Brain microvascular endothelial cell (primary cell): ENCODE data around the gene C9orf78.
A peak's percentile ranks its signal among the peaks of the same experiment; 100 is the strongest.

ENCODE experiments used
- DNase-seq: peaks from one replicate; pipeline ENCODE4 v3.0.0-alpha.2; 2020
- H3K27ac ChIP-seq: fragments of 250-450 bp; sonication (Bioruptor Pico); 2 replicates; pipeline ENCODE4 v1.5.1; 2020; ENCODE audit warnings: mild to moderate bottlenecking, moderate library complexity
- H3K27me3 ChIP-seq: fragments of 250-450 bp; sonication (Bioruptor Pico); replicated peaks from 2 replicates; pipeline ENCODE4 v1.5.1; 2020; ENCODE audit warnings: mild to moderate bottlenecking
- H3K36me3 ChIP-seq: fragments of 250-450 bp; sonication (Bioruptor Pico); replicated peaks from 2 replicates; pipeline ENCODE4 v1.5.1; 2020; ENCODE audit warnings: mild to moderate bottlenecking
- H3K4me3 ChIP-seq: 2 replicates; pipeline ENCODE4 v1.5.1; 2011; ENCODE audit warnings: low read depth, mild to moderate bottlenecking, control low read depth, low read length, moderate library complexity
- CTCF ChIP-seq: IDR thresholded peaks from 2 replicates; pipeline ENCODE4 v1.5.1; 2011; ENCODE audit warnings: low read depth, mild to moderate bottlenecking, moderate library complexity, low read length, control low read depth, inconsistent platforms; ENCODE audit errors: missing control alignments
- in situ Hi-C: cut with HindIII; loops from 2 replicates; pipeline ENCODE4 v1.10.0; 2017; ENCODE audit warnings: low sequenced_read_pairs, low pct_ligation_motif_present

Gene C9orf78

GRCh38 chr9:129781131-129781530, 53.9 kb downstream of the C9orf78 start:
- DNase-seq, result no peak
- no peak overlapping the region for H3K27ac ChIP-seq
- in situ Hi-C loops, result no loop called here
- no peak overlapping the region for H3K4me3 ChIP-seq
- H3K27me3 ChIP-seq, result no peaks in the 10 kb centered on the region
- TF ChIP-seq CTCF, result no peak
- H3K36me3 ChIP-seq, result no peaks in the 10 kb centered on the region

GRCh38 chr9:129779560-129780190, 55.4 kb downstream of the C9orf78 start:
- H3K4me3 ChIP-seq, result no peak overlapping the region
- H3K36me3 ChIP-seq, result no peaks in the 10 kb centered on the region
- H3K27ac ChIP-seq, result no peak overlapping the region
- no peaks in the 10 kb centered on the region for H3K27me3 ChIP-seq
- in situ Hi-C loops, result no loop called here
- TF ChIP-seq CTCF, result no peak
- DNase-seq, result no peak

DNA sequence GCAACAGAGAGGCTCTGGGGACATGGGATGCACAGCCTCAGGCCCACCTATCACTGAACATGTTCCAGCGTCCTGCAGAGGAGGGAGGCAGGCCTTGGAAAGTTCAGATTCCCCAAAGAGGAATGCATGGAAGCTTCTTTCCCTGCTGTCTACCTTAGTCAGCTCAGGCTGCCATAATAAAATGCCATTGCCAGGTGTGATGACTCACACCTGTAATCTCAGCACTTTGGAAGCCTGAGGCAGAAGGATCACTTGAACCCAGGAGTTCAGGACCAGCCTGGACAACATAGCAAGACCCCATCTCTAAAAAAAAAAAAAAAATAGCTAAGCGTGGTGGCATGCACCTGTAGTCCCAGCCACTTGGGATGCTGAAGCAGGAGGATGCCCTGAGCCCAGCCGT, 56.6 kb downstream of the C9orf78 start:
- Histone ChIP-seq H3K36me3 (no peaks in the 10 kb centered on the region), H3K27me3 (no peaks in the 10 kb centered on the region), H3K4me3 (no peak overlapping the region), H3K27ac (no peak overlapping the region)
- TF ChIP-seq CTCF, result no peak
- in situ Hi-C loops, result no loop called here
- no peak for DNase-seq

GRCh38 chr9:129777769-129778130, 57.3 kb downstream of the C9orf78 start:
- no peak for DNase-seq
- H3K4me3 ChIP-seq, result no peak overlapping the region
- H3K27ac ChIP-seq, result peak overlapping the region; percentile 96
- H3K27me3 ChIP-seq, result no peaks in the 10 kb centered on the region
- in situ Hi-C loops, result no loop called here
- no peaks in the 10 kb centered on the region for H3K36me3 ChIP-seq
- no peak for TF ChIP-seq CTCF
